H9 (cell line): ENCODE measurements around the gene STON2. TPM values are rescaled to one million over a fixed set of nuclear protein-coding genes. Genes with fewer than 3 reads are reported as not detected.
"Not testable (repeated sequence)": the region's sequence is repeated elsewhere in the genome, so short reads cannot be mapped to it uniquely, and the experiment has no call there.

Experiments used
- DNase-seq: peaks from one replicate; pipeline ENCODE4 v3.0.0-alpha.2; 2017
- H2AFZ ChIP-seq: one replicate; pipeline ENCODE4 v1.6.1; 2013; ENCODE audit warnings: mild to moderate bottlenecking, low read length, control low read depth, moderate library complexity
- H2AK5ac ChIP-seq: 2 replicates; pipeline ENCODE4 v1.6.1; 2013; ENCODE audit warnings: low read length, control low read depth, mixed read lengths; ENCODE audit not compliant: insufficient read length
- H2BK120ac ChIP-seq: one replicate; pipeline ENCODE4 v1.6.1; 2013; ENCODE audit warnings: low read depth, mild to moderate bottlenecking, low read length, control low read depth, inconsistent platforms; ENCODE audit not compliant: poor library complexity, severe bottlenecking
- H2BK12ac ChIP-seq: 2 replicates; pipeline ENCODE4 v1.6.1; 2013; ENCODE audit warnings: low read length, control low read depth, mixed read lengths, low read depth; ENCODE audit not compliant: insufficient read length
- H2BK15ac ChIP-seq: 2 replicates; pipeline ENCODE4 v1.6.1; 2013; ENCODE audit warnings: low read depth, low read length, control low read depth
- H2BK20ac ChIP-seq: one replicate; pipeline ENCODE4 v1.6.1; 2013; ENCODE audit warnings: low read depth, mild to moderate bottlenecking, low read length, control low read depth, inconsistent platforms; ENCODE audit not compliant: poor library complexity, severe bottlenecking
- H2BK5ac ChIP-seq: 2 replicates; pipeline ENCODE4 v1.6.1; 2013; ENCODE audit warnings: low read length, control low read depth, mixed read lengths; ENCODE audit not compliant: insufficient read length
- H3K14ac ChIP-seq: 2 replicates; pipeline ENCODE4 v1.6.1; 2013; ENCODE audit warnings: low read length, control low read depth; ENCODE audit not compliant: insufficient read depth
- H3K18ac ChIP-seq: 2 replicates; pipeline ENCODE4 v1.6.1; 2013; ENCODE audit warnings: low read depth, mild to moderate bottlenecking, mixed read lengths, low read length, control low read depth; ENCODE audit not compliant: insufficient read length
- H3K23ac ChIP-seq: 2 replicates; pipeline ENCODE4 v1.6.1; 2013; ENCODE audit warnings: low read length, control low read depth, mixed read lengths, low read depth; ENCODE audit not compliant: insufficient read length
- H3K23me2 ChIP-seq: 2 replicates; pipeline ENCODE4 v1.6.1; 2013; ENCODE audit warnings: low read depth, mild to moderate bottlenecking, mixed read lengths, low read length, control low read depth; ENCODE audit not compliant: insufficient read length, poor library complexity, severe bottlenecking
- H3K27ac ChIP-seq: 2 replicates; pipeline ENCODE4 v1.5.1; 2013; ENCODE audit warnings: low read length, control low read depth, mixed read lengths, low read depth; ENCODE audit not compliant: insufficient read length
- H3K27me3 ChIP-seq: 2 replicates; pipeline ENCODE4 v1.6.1; 2013; ENCODE audit warnings: low read length, control low read depth, inconsistent platforms; ENCODE audit not compliant: insufficient read depth
- H3K4ac ChIP-seq: 2 replicates; pipeline ENCODE4 v1.6.1; 2013; ENCODE audit warnings: low read depth, mild to moderate bottlenecking, control low read depth, inconsistent platforms, low read length, moderate library complexity
- H3K4me1 ChIP-seq: 2 replicates; pipeline ENCODE4 v1.6.1; 2013; ENCODE audit warnings: low read length, control low read depth, inconsistent platforms; ENCODE audit not compliant: insufficient read depth
- H3K4me2 ChIP-seq: 2 replicates; pipeline ENCODE4 v1.6.1; 2013; ENCODE audit warnings: low read length, control low read depth, mixed read lengths; ENCODE audit not compliant: insufficient read length, insufficient read depth
- H3K56ac ChIP-seq: 2 replicates; pipeline ENCODE4 v1.6.1; 2013; ENCODE audit warnings: low read depth, mild to moderate bottlenecking, mixed read lengths, low read length, control low read depth; ENCODE audit not compliant: insufficient read length
- H3K79me1 ChIP-seq: 2 replicates; pipeline ENCODE4 v1.6.1; 2013; ENCODE audit warnings: low read depth, mild to moderate bottlenecking, moderate library complexity, low read length, control low read depth, inconsistent platforms; ENCODE audit not compliant: insufficient read depth, poor library complexity, severe bottlenecking
- H3K79me2 ChIP-seq: 2 replicates; pipeline ENCODE4 v1.6.1; 2013; ENCODE audit warnings: low read length, control low read depth, inconsistent platforms; ENCODE audit not compliant: insufficient read depth
- H3K9ac ChIP-seq: 2 replicates; pipeline ENCODE4 v1.6.1; 2013; ENCODE audit warnings: low read length, control low read depth, mixed read lengths; ENCODE audit not compliant: insufficient read length; ENCODE audit errors: extremely low read depth
- H3K9me3 ChIP-seq: one replicate; pipeline ENCODE4 v1.6.1; 2013; ENCODE audit warnings: low read depth, low read length, inconsistent platforms; ENCODE audit not compliant: control insufficient read depth
- H3T11ph ChIP-seq: one replicate; pipeline ENCODE4 v1.6.1; 2013; ENCODE audit warnings: mild to moderate bottlenecking, low read length, control low read depth, inconsistent platforms
- H4K20me1 ChIP-seq: one replicate; pipeline ENCODE4 v1.6.1; 2013; ENCODE audit not compliant: control insufficient read depth, insufficient read length, insufficient read depth
- H4K5ac ChIP-seq: 2 replicates; pipeline ENCODE4 v1.6.1; 2013; ENCODE audit warnings: low read depth, mild to moderate bottlenecking, mixed read lengths, low read length, control low read depth; ENCODE audit not compliant: insufficient read length
- H4K8ac ChIP-seq: replicated peaks from 2 replicates; pipeline ENCODE4 v1.6.1; 2013; ENCODE audit warnings: low read length, control low read depth, mixed read lengths, low read depth; ENCODE audit not compliant: insufficient read length
- H4K91ac ChIP-seq: 2 replicates; pipeline ENCODE4 v1.6.1; 2013; ENCODE audit warnings: low read depth, mild to moderate bottlenecking, moderate library complexity, mixed read lengths, low read length, control low read depth; ENCODE audit not compliant: insufficient read length
- H3K27ac Mint-ChIP-seq, 3 experiments: 2 replicates in 2 of 3; 3 replicates in 1 of 3; pipeline ENCODE4 v1.8.0; 2020 to 2021; ENCODE audit warnings: mixed read lengths in 3 of 3, mild to moderate bottlenecking in 1 of 3, moderate library complexity in 1 of 3
- H3K27me3 Mint-ChIP-seq: 2 replicates; pipeline ENCODE4 v1.8.0; 2021; ENCODE audit warnings: low read depth, mild to moderate bottlenecking, moderate library complexity, mixed read lengths
- H3K36me3 Mint-ChIP-seq, 3 experiments: 2 replicates in 2 of 3; 3 replicates in 1 of 3; pipeline ENCODE4 v1.8.0; 2020 to 2021; ENCODE audit warnings: low read depth in 3 of 3, mixed read lengths in 3 of 3; ENCODE audit not compliant: insufficient read depth in 1 of 3
- H3K4me1 Mint-ChIP-seq, 2 experiments: 2 replicates each; pipeline ENCODE4 v1.8.0; 2020; ENCODE audit warnings: mixed read lengths in 2 of 2
- H3K4me3 Mint-ChIP-seq, 2 experiments: 2 replicates in 1 of 2; 3 replicates in 1 of 2; pipeline ENCODE4 v1.8.0; 2020 to 2021; ENCODE audit warnings: mild to moderate bottlenecking in 2 of 2, mixed read lengths in 2 of 2, moderate library complexity in 1 of 2
- H3K9me3 Mint-ChIP-seq, 2 experiments: 2 replicates in 1 of 2; 3 replicates in 1 of 2; pipeline ENCODE4 v1.8.0; 2020; ENCODE audit warnings: mild to moderate bottlenecking in 2 of 2, mixed read lengths in 2 of 2, moderate library complexity in 1 of 2
- CTCF ChIP-seq: fragments of 200-600 bp; sonication (generic); conservative IDR thresholded peaks from 3 replicates; pipeline ENCODE4 v1.8.0; 2021; ENCODE audit warnings: antibody characterized with exemption, mild to moderate bottlenecking
- WGBS: extraction: QIAGEN DNeasy Blood & Tissue Kit; methylation state at CpG from one replicate; pipeline ENCODE4 v1.1.7; 2013; ENCODE audit warnings: missing lambda C conversion rate, low lambda C conversion rate, mixed read lengths; ENCODE audit not compliant: insufficient read length; ENCODE audit errors: extremely low coverage; 5-methylcytosine and 5-hydroxymethylcytosine counted together
- total RNA-seq: library from RNA; stranded (reverse); gene quantifications from 2 replicates; pipeline ENCODE4 v1.2.1, GENCODE V29; 2021

Gene STON2
- total RNA-seq, 1 experiment from 2014 or later, result 62.9 TPM

- no peak overlapping the region for H4K91ac ChIP-seq
- H3K27me3 ChIP-seq, result no peaks in the 10 kb centered on the region
- no peak overlapping the region for H3K4me3 Mint-ChIP-seq
- H2BK120ac ChIP-seq, result no peak overlapping the region
- peaks cover 9 to 14% of the 10 kb centered on the region in 2 experiments; a peak in 4 of 5 replicates for H3K9me3 Mint-ChIP-seq
- peaks cover 7% of the 10 kb centered on the region; the same call in 1 of the 2 replicates for H3K4me1 ChIP-seq
- DNase-seq, result no peak
- H3K79me2 ChIP-seq, result no peaks in the 10 kb centered on the region
- no peak overlapping the region for H3K27ac Mint-ChIP-seq
- no peak overlapping the region for H2AK5ac ChIP-seq
- H3K4me2 ChIP-seq, result no peak overlapping the region
- H3K36me3 Mint-ChIP-seq, result peaks cover 15 to 23% (median 21%) of the 10 kb centered on the region in 3 experiments
- H3K27ac ChIP-seq, result no peak overlapping the region
- no peaks in the 10 kb centered on the region for H3K9me3 ChIP-seq
- H3T11ph ChIP-seq, result no peak overlapping the region
- no peaks in the 10 kb centered on the region for H3K27me3 Mint-ChIP-seq
- H3K23me2 ChIP-seq, result no peaks in the 10 kb centered on the region
- H4K20me1 ChIP-seq, result no peaks in the 10 kb centered on the region
- no peak overlapping the region for H3K23ac ChIP-seq
- no peak overlapping the region for H4K5ac ChIP-seq
- no peak overlapping the region for H3K18ac ChIP-seq
- H3K9ac ChIP-seq, result no peak overlapping the region
- H2AFZ ChIP-seq, result no peak overlapping the region
- H2BK12ac ChIP-seq, result no peak overlapping the region
- H3K14ac ChIP-seq, result no peak overlapping the region
- H3K4ac ChIP-seq, result no peak overlapping the region
- H2BK20ac ChIP-seq, result no peak overlapping the region
- TF ChIP-seq CTCF, result no peak
- no peaks in the 10 kb centered on the region for H3K79me1 ChIP-seq
- no peak overlapping the region for H3K56ac ChIP-seq
- no CpG with 5 or more reads among the region's 8 CpGs for WGBS
- H4K8ac ChIP-seq, result no peak overlapping the region
- H2BK15ac ChIP-seq, result no peak overlapping the region
- H3K4me1 Mint-ChIP-seq, result peaks cover 16 to 18% of the 10 kb centered on the region in 2 experiments
- H2BK5ac ChIP-seq, result no peak overlapping the region
These were observed 17.5 kb downstream of the STON2 start for GRCh38 chr14:81382517-81383225.

- not testable (repeated sequence) for H2AK5ac ChIP-seq, H3K4me2 ChIP-seq, H4K5ac ChIP-seq, H3K4me1 Mint-ChIP-seq, H4K8ac ChIP-seq, H3K18ac ChIP-seq, H3T11ph ChIP-seq, H3K14ac ChIP-seq, H3K23ac ChIP-seq, H3K27me3 ChIP-seq, H3K27ac Mint-ChIP-seq, H3K4ac ChIP-seq, H3K27me3 Mint-ChIP-seq, H3K9me3 ChIP-seq, H3K4me3 Mint-ChIP-seq, DNase-seq, H2AFZ ChIP-seq, H3K79me2 ChIP-seq, H4K91ac ChIP-seq, H2BK5ac ChIP-seq, H2BK15ac ChIP-seq, H4K20me1 ChIP-seq, H3K9ac ChIP-seq, H3K56ac ChIP-seq, H3K4me1 ChIP-seq, H2BK12ac ChIP-seq, H3K23me2 ChIP-seq, H2BK20ac ChIP-seq, H2BK120ac ChIP-seq, H3K27ac ChIP-seq, H3K79me1 ChIP-seq
- peaks cover 15 to 24% (median 21%) of the 10 kb centered on the region in 3 experiments for H3K36me3 Mint-ChIP-seq
- peaks cover 9 to 14% of the 10 kb centered on the region in 2 experiments; a peak in 4 of 5 replicates for H3K9me3 Mint-ChIP-seq
- no CpG with 5 or more reads among the region's 2 CpGs for WGBS
These were observed 20.1 kb downstream of the STON2 start for GRCh38 chr14:81380009-81380408.
